Ovary (tissue), 9 donors: ENCODE results near the gene KLHL41. TPM values are rescaled to one million over a fixed set of nuclear protein-coding genes. Genes with fewer than 3 reads are reported as not detected.
A peak's percentile ranks its signal among the peaks of the same experiment; 100 is the strongest.
"Not testable (repeated sequence)": the region's sequence is repeated elsewhere in the genome, so short reads cannot be mapped to it uniquely, and the experiment has no call there.

Experiments
- DNase-seq, 5 donors: peaks; one replicate each; pipeline ENCODE4 v3.0.0-alpha.2; 2019 to 2020
- H3K27ac ChIP-seq, 2 donors: fragments of 200-600 bp; one replicate each; pipeline versions ENCODE4 v1.5.1 to v1.8.0; 2019 to 2022
- H3K27me3 ChIP-seq: fragments of 200-600 bp; one replicate; pipeline ENCODE4 v1.8.0; 2022
- H3K36me3 ChIP-seq: fragments of 200-600 bp; sonication (generic); one replicate; pipeline ENCODE4 v1.5.1; 2019
- H3K4me1 ChIP-seq: one replicate; pipeline ENCODE4 v1.8.1; 2013; ENCODE audit warnings: mild to moderate bottlenecking, moderate library complexity; ENCODE audit not compliant: insufficient read depth
- H3K4me3 ChIP-seq: fragments of 200-600 bp; sonication (generic); one replicate; pipeline ENCODE4 v1.5.1; 2017
- H3K9me3 ChIP-seq, 2 donors: fragments of 200-600 bp in 1 of 2; sonication (generic) in 1 of 2; one replicate each; pipeline versions ENCODE4 v1.5.1 to v1.8.1; 2013 to 2019; ENCODE audit warnings: mild to moderate bottlenecking in 1 of 2, moderate library complexity in 1 of 2
- CTCF ChIP-seq, 3 donors: fragments of 450-650 bp in 2 of 3; fragments of 200-600 bp in 1 of 3; IDR thresholded peaks; one replicate each; pipeline versions ENCODE4 v1.5.1 to v1.8.0; 2016 to 2022; ENCODE audit warnings: antibody characterized with exemption in 3 of 3, mild to moderate bottlenecking in 1 of 3
- EP300 ChIP-seq: sonication (generic); formaldehyde crosslinking; IDR thresholded peaks from one replicate; pipeline ENCODE4 v1.6.1; 2017; ENCODE audit warnings: antibody characterized with exemption
- POLR2A ChIP-seq: fragments of 450-650 bp; IDR thresholded peaks from one replicate; pipeline ENCODE4 v1.6.1; 2017; ENCODE audit warnings: antibody characterized with exemption, mild to moderate bottlenecking, moderate library complexity
- WGBS, 3 donors: extraction: QIAGEN DNeasy Blood & Tissue Kit in 1 of 3; methylation state at CpG; one replicate each; pipeline versions ENCODE4 v1.1.5 to v1.1.7; 2013 to 2017; 5-methylcytosine and 5-hydroxymethylcytosine counted together
- intact Hi-C, 4 donors: fragments of 100-400 bp; cut with DNase I; formaldehyde crosslinking; loops; one replicate each; pipeline versions ENCODE4 v1.11.0 to v1.15.1; 2022 to 2023
- polyA plus RNA-seq, 2 donors: library from polyadenylated mRNA; stranded (reverse); fragments of 200-250 nt in 1 of 2; fragments of 350-450 nt in 1 of 2; fragmentation: Illumina TruSeq in 1 of 2; extraction: RNeasy Lipid Tissue Mini Kit (QIAGEN cat#74804) in 1 of 2; gene quantifications; one replicate each; pipeline ENCODE4 v1.2.3, GENCODE V29; 2013 to 2014
- total RNA-seq, 7 donors: library from RNA; depleted of rRNA in 2 of 7; stranded (reverse); fragments of >200 nt in 2 of 7; fragmentation: NEBNext Ultra II Directional in 3 of 7; extraction: Animal tissue kit (Norgen Biotek cat#: 25700) in 3 of 7; gene quantifications; one replicate each; pipeline versions ENCODE4 v1.1.0 to v1.2.4, GENCODE V29; 2016 to 2023
- donor health status: DM: no; HTN: no; CAD: no; lungs with moderate emphysema.
- donor health status: DM: no; HTN: no; CAD: no.
- donor health status: Bipolar disorder and iron deficiency.
- donor health status: DM: yes; HTN: yes; CAD: no.
- donor health status: DM: no; HTN: no; CAD: no.
- donor health status: DM: yes; HTN: yes; CAD: no.

Gene KLHL41
- total and polyA plus RNA-seq, 9 donors: 0.67 to 1.4 (median 1.2) TPM

DNA sequence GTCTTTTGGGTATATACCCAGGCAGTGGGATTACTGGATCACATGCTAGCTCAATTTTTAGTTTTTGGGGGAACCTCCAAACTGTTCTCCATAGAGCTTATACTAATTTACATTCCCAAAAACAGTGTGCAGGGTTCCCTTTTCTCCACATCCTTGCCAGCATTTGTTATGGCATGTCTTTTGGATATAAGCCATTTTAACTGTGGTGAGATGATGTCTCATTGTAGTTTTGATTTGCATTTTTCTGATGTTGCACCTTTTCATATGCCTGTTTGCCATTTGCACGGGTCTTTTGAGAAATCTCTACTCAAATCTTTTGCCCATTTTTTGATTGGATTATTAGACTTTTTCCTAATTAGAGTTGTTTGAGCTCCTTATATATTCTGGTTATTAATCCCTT, 56.2 kb downstream of the KLHL41 start:
- DNase-seq: no peak
- H3K27me3 ChIP-seq: no peaks in the 10 kb centered on the region
- no peaks in the 10 kb centered on the region for H3K9me3 ChIP-seq
- H3K4me1 ChIP-seq: no peaks in the 10 kb centered on the region
- no peak for TF ChIP-seq EP300
- TF ChIP-seq POLR2A: no peak
- TF ChIP-seq CTCF (IDR thresholded peaks at IDR 0.05): no peak
- no peak overlapping the region for H3K27ac ChIP-seq
- H3K4me3 ChIP-seq: no peak overlapping the region
- intact Hi-C loops: no loop called here
- WGBS, 3 donors: 88 to 97% (median 89%) methylated on average over 1 of the region's 1 CpG
- H3K36me3 ChIP-seq: no peaks in the 10 kb centered on the region

DNA sequence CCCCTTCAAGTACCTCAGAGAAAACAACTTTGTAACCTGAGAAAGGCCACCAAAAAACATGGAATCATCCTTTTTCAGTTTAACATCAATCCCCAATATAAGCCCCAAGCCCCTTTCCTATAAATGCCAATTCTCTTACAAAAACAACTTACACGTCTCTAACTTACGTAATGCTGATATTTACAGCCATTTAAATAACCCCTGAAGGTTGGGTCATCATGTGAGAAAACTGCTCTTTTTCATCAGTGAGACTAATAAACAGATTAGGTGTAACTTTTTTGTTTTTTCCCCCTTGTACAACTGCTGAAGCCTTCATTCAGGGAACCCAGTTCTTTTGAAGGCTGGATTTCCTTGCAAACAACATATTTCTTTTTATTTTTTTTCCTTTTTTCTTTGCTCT, 60.4 kb downstream of the KLHL41 start:
- Histone ChIP-seq H3K27me3 (no peaks in the 10 kb centered on the region), H3K36me3 (no peaks in the 10 kb centered on the region), H3K27ac (no peak overlapping the region), H3K4me3 (no peak overlapping the region), H3K9me3 (no peaks in the 10 kb centered on the region), H3K4me1 (peaks cover 2% of the 10 kb centered on the region)
- 89 to 91% (median 90%) methylated on average over 2 of the region's 2 CpGs for WGBS, 3 donors
- intact Hi-C loops: no loop called here
- DNase-seq: no peak
- TF ChIP-seq CTCF (IDR thresholded peaks at IDR 0.05) (no peak), POLR2A (no peak), EP300 (no peak)

- H3K4me3 ChIP-seq, intact Hi-C loops, H3K36me3 ChIP-seq, H3K27me3 ChIP-seq, H3K9me3 ChIP-seq, DNase-seq, H3K4me1 ChIP-seq, H3K27ac ChIP-seq: not testable (repeated sequence)
- WGBS, 3 donors: 94 to 99% (median 95%) methylated on average over 4 of the region's 4 CpGs
Measured at GRCh38 chr2:169570752-169571151, 61.2 kb downstream of the KLHL41 start.

- Histone ChIP-seq H3K4me1 (peaks cover 2% of the 10 kb centered on the region), H3K36me3 (no peaks in the 10 kb centered on the region), H3K27me3 (no peaks in the 10 kb centered on the region), H3K27ac (no peak overlapping the region), H3K9me3 (no peaks in the 10 kb centered on the region), H3K4me3 (no peak overlapping the region)
- intact Hi-C loops: no loop called here
- no peak for TF ChIP-seq POLR2A
- 91 to 96% (median 93%) methylated on average over 3 of the region's 3 CpGs for WGBS, 3 donors
- DNase-seq: no peak
Measured at GRCh38 chr2:169571571-169571970, 62.1 kb downstream of the KLHL41 start.

GRCh38 chr2:169572189-169572588, 62.7 kb downstream of the KLHL41 start:
- WGBS, 3 donors: 76 to 87% (median 82%) methylated on average over 1 of the region's 1 CpG
- no peak overlapping the region for H3K27ac ChIP-seq
- TF ChIP-seq CTCF (IDR thresholded peaks at IDR 0.05) (no peak), POLR2A (no peak)
- intact Hi-C loops: no loop called here
- no peaks in the 10 kb centered on the region for H3K27me3 ChIP-seq
- no peaks in the 10 kb centered on the region for H3K9me3 ChIP-seq
- no peaks in the 10 kb centered on the region for H3K36me3 ChIP-seq
- no peak overlapping the region for H3K4me3 ChIP-seq
- H3K4me1 ChIP-seq: peaks cover 2% of the 10 kb centered on the region
- DNase-seq: no peak

DNA sequence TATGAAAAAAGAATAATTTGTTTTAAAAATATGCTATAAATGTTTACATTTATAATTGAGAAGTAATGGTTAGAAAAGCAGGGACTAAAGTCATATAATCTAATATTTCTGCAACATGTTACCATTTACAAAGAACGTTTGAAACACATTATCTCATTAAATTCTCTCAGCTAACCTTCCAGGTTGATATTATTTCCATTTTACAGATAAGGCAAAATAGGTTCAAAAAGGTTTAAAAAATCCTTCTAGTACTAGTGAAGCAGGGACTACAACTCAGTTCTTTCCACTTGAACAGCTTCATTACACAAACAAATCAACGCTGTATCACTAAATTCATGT, 63.3 kb downstream of the KLHL41 start:
- TF ChIP-seq EP300 (no peak), POLR2A (no peak), CTCF (IDR thresholded peaks at IDR 0.05) (no peak)
- 62 to 66% (median 62%) methylated on average over 2 of the region's 2 CpGs for WGBS, 3 donors
- no peak overlapping the region for H3K27ac ChIP-seq
- peaks cover 2% of the 10 kb centered on the region for H3K4me1 ChIP-seq
- DNase-seq: no peak
- H3K9me3 ChIP-seq: no peaks in the 10 kb centered on the region
- peak overlapping the region; percentile 47 for H3K4me3 ChIP-seq
- intact Hi-C loops: no loop called here
- H3K36me3 ChIP-seq: no peaks in the 10 kb centered on the region
- H3K27me3 ChIP-seq: no peaks in the 10 kb centered on the region
